Muscle of arm (tissue), 12 donors: Measurements from ENCODE around the gene PCED1A. TPM values are rescaled to one million over a fixed set of nuclear protein-coding genes. Genes with fewer than 3 reads are reported as not detected.

Experiments used
- DNase-seq: peaks from one replicate; pipeline ENCODE4 v3.0.0-alpha.2; 2013
- polyA plus RNA-seq, 12 donors: library from polyadenylated mRNA; unstranded; fragments of 120-200 nt; gene quantifications; one replicate each; pipeline ENCODE4 v1.2.1, GENCODE V29; 2013; ENCODE audit not compliant: insufficient read length in 12 of 12

PCED1A gene
- polyA plus RNA-seq, 12 donors, result 17.5 to 41.8 (median 25.6) TPM; not detected in 1

GRCh38 chr20:2867081-2867864, 26.8 kb upstream of the PCED1A start:
- DNase-seq, result no peak

- no peak for DNase-seq
Measured at GRCh38 chr20:2866236-2866635, 25.8 kb upstream of the PCED1A start.

GRCh38 chr20:2865630-2866029, 25.2 kb upstream of the PCED1A start:
- DNase-seq, result no peak

DNA sequence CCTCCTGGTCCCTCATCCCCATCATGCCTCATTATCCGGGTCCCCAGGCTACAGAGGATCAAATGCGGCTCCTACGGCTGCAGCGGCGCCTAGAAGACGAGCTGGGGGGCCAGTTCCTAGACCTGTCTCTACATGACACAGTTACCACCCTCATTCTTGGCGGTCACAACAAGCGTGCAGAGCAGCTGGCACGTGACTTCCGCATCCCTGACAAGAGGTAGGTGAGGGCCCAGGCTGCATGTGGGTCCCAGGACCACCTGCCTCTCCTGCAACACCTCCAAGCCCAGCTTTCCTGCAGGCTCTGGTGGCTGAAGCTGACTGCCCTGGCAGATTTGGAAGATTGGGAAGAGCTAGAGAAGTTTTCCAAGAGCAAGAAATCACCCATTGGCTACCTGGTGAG, 24.6 kb upstream of the PCED1A start:
- no peak for DNase-seq

- no peak for DNase-seq
Measured at GRCh38 chr20:2864626-2865025, 24.2 kb upstream of the PCED1A start.

DNA sequence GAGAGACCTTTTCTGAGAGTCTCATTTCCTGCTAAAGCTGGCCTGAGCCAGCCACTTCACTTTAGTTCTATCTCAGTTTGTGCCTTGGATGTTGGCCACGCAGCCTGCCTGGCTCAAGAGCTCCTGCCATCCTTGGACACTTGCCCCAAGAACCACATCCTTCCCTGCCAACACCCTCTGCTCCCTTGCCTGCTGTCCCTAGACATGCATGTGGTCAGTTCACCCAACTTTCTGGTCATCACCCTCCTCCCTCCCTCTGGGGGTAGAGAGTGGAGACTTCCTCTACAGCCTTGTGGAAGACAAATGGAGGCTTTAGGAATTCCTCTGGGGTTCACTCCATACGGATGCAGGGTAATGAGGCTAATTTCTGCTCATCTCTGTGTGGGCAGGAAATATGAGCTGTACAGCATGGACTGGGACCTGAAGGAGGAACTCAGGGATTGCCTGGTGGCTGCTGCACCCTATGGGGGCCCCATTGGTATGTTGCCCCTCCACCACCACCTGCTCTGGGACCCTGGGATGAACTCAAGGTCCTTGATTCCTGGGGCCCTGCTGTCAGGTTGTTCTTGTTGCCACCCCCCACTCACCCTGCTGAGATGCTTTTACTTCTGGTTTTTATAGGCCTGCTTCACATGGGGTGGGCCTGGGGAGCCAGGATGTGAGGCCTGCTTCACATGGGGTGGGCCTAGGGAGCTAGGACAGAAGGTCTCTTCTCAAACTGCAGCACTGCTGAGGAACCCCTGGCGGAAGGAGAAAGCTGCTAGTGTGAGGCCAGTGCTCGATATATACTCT, 19.1 kb upstream of the PCED1A start:
- DNase-seq, result no peak

- DNase-seq, result no peak
Measured at GRCh38 chr20:2858591-2858990, 18.1 kb upstream of the PCED1A start.

GRCh38 chr20:2851086-2851485, 10.6 kb upstream of the PCED1A start:
- DNase-seq, result no peak

DNA sequence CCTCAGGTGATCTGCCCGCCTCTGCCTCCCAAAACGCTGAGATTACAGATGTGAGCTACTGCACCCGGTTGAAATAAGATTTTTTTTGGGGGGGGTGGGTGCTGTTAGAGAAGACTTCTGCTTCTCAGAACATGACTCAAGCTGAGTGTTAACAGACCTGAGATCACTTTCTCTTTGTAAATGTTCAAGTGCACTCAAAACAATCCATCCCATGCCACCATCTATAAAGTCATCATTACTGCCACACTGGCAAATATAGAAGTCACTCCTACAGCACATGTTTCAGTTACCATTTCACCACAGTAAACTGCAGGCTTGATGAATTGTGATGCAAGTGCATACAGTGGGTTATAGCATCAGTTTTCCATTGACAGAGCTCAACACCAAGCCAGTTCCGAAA, 9.1 kb upstream of the PCED1A start:
- no peak for DNase-seq

DNA sequence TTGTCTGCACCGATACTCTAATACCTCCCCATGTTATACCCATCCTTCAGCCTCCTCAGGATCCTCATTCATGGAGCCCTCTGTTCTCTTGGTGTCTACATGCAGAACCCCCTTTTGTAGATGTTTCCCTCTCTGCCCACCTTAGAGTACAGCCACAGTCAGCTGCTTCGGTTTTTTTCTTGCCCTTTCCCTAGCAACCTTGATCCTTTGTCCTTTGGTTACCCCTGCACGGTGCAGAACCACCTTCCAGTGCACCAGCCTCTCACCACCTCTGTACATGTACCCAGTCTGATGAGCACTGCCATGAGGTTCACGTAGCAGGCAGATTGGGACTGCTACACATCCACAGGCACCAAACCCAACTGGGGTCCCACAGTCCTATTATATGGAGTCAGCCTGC, 7.3 kb upstream of the PCED1A start:
- no peak for DNase-seq

DNA sequence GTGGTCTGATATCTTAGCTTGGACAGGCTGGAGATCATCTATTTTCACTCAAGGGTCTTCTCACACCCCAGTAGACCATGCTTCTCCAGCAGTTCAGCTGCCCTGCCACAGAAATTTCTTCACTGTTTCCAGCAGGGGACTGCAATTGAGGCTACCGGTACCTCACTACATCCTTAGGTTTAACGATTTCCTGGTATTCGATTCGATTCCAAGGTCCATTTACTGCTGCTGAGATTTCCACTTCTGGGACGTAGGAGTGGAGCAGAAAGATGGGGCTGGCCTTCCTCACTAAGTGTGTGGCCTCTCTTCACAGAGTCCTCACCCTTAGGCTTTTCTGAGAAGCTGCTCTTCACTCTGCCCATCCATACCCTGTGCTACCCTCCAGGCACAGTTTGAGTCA, 6.2 kb upstream of the PCED1A start:
- no peak for DNase-seq

DNA sequence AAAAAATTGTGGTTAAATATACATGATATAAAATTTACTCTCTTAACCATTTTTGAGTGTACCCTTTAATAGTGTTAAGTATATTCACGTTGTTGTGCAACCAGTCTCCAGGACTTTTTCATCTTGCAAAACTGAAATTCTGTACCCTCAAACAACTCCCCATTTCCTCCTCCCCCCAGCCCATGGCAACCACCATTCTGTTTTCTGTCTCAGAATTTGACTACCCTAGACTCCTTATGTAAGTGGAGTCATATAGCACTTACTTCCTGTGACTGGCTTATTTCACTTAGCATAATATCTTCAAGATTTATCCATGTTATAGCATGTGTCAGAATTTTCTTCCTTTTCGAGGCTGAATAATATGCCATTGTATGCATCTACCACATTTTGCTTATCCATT, 5.2 kb upstream of the PCED1A start:
- no peak for DNase-seq

DNA sequence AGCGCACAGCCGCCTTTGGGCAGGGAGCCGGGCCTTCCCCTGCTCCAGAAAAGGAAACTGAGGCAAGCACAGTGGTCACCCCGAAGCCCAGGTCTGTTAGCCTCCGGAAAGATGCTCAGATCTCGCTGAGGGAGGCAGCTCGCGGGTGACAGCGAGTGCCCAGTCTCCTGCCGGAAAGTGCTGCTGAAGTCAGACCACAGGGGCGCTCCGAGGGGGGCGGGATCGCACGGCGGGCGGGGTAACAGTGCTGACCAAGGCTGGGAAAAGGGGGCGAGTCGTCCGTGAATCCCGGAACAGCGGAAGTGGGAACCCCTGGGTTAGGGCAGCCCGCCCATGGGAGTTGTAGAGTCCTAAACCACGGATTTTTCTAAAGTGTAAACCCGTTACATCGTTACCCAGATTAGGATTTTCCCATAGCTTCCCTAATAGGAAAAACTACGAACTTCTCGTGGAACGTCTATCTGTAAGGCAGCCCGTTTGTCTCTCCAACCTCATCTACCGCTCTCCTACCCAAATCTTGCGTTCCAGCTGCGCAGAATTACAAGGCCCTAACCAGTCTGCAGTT, 594 bp upstream of the PCED1A start:
- peak; percentile 75 for DNase-seq

GRCh38 chr20:2839732-2840137, 720 bp downstream of the PCED1A start:
- no peak for DNase-seq

GRCh38 chr20:2838847-2839671, 1.4 kb downstream of the PCED1A start:
- no peak for DNase-seq

DNA sequence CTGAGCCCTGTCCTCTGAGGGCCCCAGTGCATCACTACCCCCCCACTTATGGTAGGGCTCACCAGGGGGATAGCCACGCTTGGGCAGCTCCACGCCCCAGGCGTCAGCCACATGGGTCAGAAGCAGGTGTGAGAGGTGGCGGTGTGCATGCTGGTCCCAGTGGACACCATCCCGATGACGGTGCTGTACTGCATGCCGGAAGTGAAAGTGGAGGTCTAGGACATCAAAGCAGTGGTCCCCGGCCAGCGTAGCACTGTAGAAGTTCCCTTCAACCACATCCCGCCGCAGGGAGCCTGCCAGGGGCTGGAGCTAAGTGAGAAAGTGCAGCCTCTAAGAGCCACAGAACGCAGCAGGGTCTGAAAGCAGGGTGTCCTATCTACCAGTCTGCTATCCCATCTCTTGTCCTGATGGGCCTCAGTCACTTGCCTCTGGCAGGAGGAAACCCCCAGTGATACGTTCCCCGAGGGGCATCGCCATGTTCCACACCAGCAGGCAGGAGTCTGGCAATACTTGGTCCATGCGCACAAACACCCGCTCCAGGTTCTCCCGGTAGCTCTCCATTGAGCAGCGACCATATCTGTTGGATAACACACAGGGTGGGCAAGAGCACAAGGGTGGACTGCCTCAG, 2.2 kb downstream of the PCED1A start:
- no peak for DNase-seq

DNA sequence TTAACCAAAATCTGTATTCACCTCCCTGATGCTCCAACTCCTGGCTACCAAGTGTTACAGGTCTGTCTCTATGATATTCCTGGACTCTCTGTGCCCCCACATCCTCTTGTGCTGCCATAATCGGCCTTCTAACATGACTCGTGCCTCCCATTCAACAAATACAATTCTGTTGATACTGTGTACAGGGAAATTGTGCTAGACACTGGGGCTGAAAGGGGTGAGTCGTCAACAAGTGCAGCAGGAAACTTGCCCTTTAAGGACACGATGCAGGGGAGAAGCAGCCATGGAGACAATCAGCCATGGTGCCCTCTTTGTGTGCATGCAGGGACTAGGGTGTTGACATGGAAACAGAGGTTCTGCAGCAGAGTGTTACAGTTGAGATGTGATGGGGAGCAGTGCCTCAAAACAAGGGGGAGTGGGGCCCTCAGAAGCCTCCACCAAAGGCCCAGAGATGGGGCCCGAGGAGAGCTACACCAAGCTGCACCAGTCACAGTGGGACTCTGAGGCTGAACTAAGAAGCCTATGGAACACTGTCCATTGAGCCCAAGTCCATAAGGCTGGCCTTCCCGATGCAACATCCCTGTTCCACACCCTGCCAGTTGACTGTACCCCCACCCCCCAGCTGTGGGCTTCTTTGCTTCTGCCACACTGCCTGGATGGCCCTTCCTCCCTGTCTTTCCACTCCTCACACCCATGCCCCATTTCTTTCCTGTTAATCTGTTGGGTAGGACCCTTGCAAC, 3.1 kb downstream of the PCED1A start:
- no peak for DNase-seq

GRCh38 chr20:2836035-2836434, 4.4 kb downstream of the PCED1A start:
- DNase-seq, result no peak

- DNase-seq, result no peak
Measured at GRCh38 chr20:2835331-2835796, 5.1 kb downstream of the PCED1A start.

DNA sequence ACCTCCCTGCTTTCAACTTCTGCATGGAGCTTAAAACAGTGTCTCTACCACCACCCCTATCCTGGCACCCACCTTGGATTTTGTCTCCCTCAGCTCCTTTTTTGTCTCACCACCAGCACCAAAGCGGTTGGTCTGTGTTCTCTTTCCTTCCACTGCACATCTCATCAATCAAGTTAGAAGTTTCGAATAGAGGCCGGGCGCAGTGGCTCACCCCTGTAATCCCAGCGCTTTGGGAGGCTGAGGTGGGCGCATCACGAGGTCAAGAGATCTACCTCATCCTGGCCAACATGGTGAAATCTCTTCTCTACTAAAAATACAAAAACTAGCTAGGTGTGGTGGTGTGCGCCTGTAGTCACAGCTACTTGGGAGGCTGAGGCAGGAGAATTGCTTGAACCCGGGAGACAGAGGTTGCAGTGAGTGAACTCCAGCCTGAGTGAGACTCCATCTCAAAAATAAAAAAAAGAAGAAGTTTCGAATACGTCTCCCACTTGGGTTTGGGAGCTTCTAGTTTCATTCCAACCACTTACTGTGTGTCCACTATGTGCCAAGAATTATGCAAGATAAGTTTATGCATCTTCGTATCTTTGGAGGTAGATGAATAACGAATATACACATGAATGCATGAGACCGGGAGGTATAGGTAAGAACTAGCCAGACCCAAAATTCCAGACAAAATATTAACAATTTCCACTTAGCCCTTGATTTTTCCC, 5.9 kb downstream of the PCED1A start:
- DNase-seq, result no peak
